Measurements from ENCODE around the gene PIK3C2G.

PIK3C2G gene

GRCh38 chr12:18415227-18415626 is 153.9 kb downstream of the PIK3C2G start:
- DNase-seq (ENCODE audit: low read depth in 2 of 3, low spot score in 1 of 3) = no peak

- no peak for DNase-seq (ENCODE audit: low read depth in 2 of 3, low spot score in 1 of 3)
These were observed 155.1 kb downstream of the PIK3C2G start for GRCh38 chr12:18416412-18416811.

- no peak for DNase-seq (ENCODE audit: low read depth in 2 of 3, low spot score in 1 of 3)
These were observed 158.0 kb downstream of the PIK3C2G start for GRCh38 chr12:18419311-18419710.

GRCh38 chr12:18421867-18422266 is 160.5 kb downstream of the PIK3C2G start:
- DNase-seq (ENCODE audit: low read depth in 2 of 3, low spot score in 1 of 3) = no peak

- DNase-seq (ENCODE audit: low read depth in 2 of 3, low spot score in 1 of 3) = no peak
These were observed 161.6 kb downstream of the PIK3C2G start for GRCh38 chr12:18422871-18423270.

GRCh38 chr12:18424857-18425256 is 163.5 kb downstream of the PIK3C2G start:
- DNase-seq (ENCODE audit: low read depth in 2 of 3, low spot score in 1 of 3) = no peak

- DNase-seq (ENCODE audit: low read depth in 2 of 3, low spot score in 1 of 3) = no peak
These were observed 166.2 kb downstream of the PIK3C2G start for GRCh38 chr12:18427520-18427919.

GRCh38 chr12:18428416-18428815 is 167.1 kb downstream of the PIK3C2G start:
- DNase-seq (ENCODE audit: low read depth in 2 of 3, low spot score in 1 of 3) = no peak

- DNase-seq (ENCODE audit: low read depth in 2 of 3, low spot score in 1 of 3) = no peak
These were observed 168.0 kb downstream of the PIK3C2G start for GRCh38 chr12:18429366-18429765.

GRCh38 chr12:18430425-18431048 is 169.2 kb downstream of the PIK3C2G start:
- DNase-seq (ENCODE audit: low read depth in 2 of 3, low spot score in 1 of 3) = no peak

GRCh38 chr12:18431771-18432170 is 170.5 kb downstream of the PIK3C2G start:
- DNase-seq (ENCODE audit: low read depth in 2 of 3, low spot score in 1 of 3) = no peak

GRCh38 chr12:18432206-18432605 is 170.9 kb downstream of the PIK3C2G start:
- DNase-seq (ENCODE audit: low read depth in 2 of 3, low spot score in 1 of 3) = no peak

- no peak for DNase-seq (ENCODE audit: low read depth in 2 of 3, low spot score in 1 of 3)
These were observed 174.9 kb downstream of the PIK3C2G start for GRCh38 chr12:18436170-18436569.

- DNase-seq (ENCODE audit: low read depth in 2 of 3, low spot score in 1 of 3) = no peak
These were observed 178.2 kb downstream of the PIK3C2G start for GRCh38 chr12:18439541-18439940.

- DNase-seq (ENCODE audit: low read depth in 2 of 3, low spot score in 1 of 3) = no peak
These were observed 182.6 kb downstream of the PIK3C2G start for GRCh38 chr12:18443768-18444437.

GRCh38 chr12:18446061-18446644 is 184.8 kb downstream of the PIK3C2G start:
- no peak for DNase-seq (ENCODE audit: low read depth in 2 of 3, low spot score in 1 of 3)

GRCh38 chr12:18454330-18454729 is 193.0 kb downstream of the PIK3C2G start:
- no peak for DNase-seq (ENCODE audit: low read depth in 2 of 3, low spot score in 1 of 3)

- no peak for DNase-seq (ENCODE audit: low read depth in 2 of 3, low spot score in 1 of 3)
These were observed 195.0 kb downstream of the PIK3C2G start for GRCh38 chr12:18456344-18456743.

- no peak for DNase-seq (ENCODE audit: low read depth in 2 of 3, low spot score in 1 of 3)
These were observed 196.0 kb downstream of the PIK3C2G start for GRCh38 chr12:18457362-18457761.

GRCh38 chr12:18461758-18462157 is 200.4 kb downstream of the PIK3C2G start:
- DNase-seq (ENCODE audit: low read depth in 2 of 3, low spot score in 1 of 3) = no peak

- no peak for DNase-seq (ENCODE audit: low read depth in 2 of 3, low spot score in 1 of 3)
These were observed 201.1 kb downstream of the PIK3C2G start for GRCh38 chr12:18462442-18462841.

GRCh38 chr12:18467620-18468245 is 206.4 kb downstream of the PIK3C2G start:
- no peak for DNase-seq (ENCODE audit: low read depth in 2 of 3, low spot score in 1 of 3)
